ENCODE data around the gene TGFA. TPM values are rescaled to one million over a fixed set of nuclear protein-coding genes. Genes with fewer than 3 reads are reported as not detected.
A peak's percentile ranks its signal among the peaks of the same experiment; 100 is the strongest.

TGFA gene
- total RNA-seq, 1 donor from 2014 or later, result not detected

DNA sequence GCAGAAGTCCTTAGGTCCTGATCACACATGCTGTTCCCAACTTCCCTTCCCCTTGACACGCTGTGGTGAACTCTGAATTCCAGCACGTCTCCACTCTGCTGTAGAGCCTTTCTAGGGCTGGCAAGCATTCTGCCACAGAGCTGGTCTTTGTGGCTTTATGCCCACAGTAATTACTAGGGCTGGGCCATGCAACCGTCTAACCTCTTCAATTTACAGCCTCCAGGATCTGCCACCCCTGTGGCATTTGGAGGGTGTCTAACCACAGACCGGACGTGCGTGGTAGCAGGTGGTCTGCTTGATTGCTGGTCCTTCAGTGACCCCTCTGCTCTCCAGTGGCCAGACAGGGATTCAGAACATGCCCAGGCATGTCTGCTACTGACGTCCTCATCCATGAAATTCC is 43.1 kb upstream of the TGFA start:
- no peaks in the 10 kb centered on the region for H3K79me2 ChIP-seq (ENCODE audit: low read depth)
- Mint-ChIP-seq H3K36me3 (no peaks in the 10 kb centered on the region), H3K4me3 (no peak overlapping the region), H3K27me3 (ENCODE audit: insufficient read depth, low read depth) (peaks cover 2% of the 10 kb centered on the region), H3K4me1 (no peaks in the 10 kb centered on the region), H3K27ac (no peak overlapping the region), H3K9me3 (peaks cover 2% of the 10 kb centered on the region)
- no peaks in the 10 kb centered on the region for H3K36me3 ChIP-seq
- H3K4me1 ChIP-seq, result no peaks in the 10 kb centered on the region
- no peak overlapping the region for H3K4me3 ChIP-seq
- no peaks in the 10 kb centered on the region for H3F3A ChIP-seq (ENCODE audit: low read depth)
- peak overlapping the region; percentile 67 for H2AFZ ChIP-seq (replicated peaks)
- no peak overlapping the region for H3K9ac ChIP-seq
- H3K27me3 ChIP-seq, result no peaks in the 10 kb centered on the region
- no peak for TF ChIP-seq EZH2 (IDR thresholded peaks at IDR 0.05)
- TF ChIP-seq EZH2phosphoT487 (IDR thresholded peaks at IDR 0.05), result no peak
- TF ChIP-seq, protein P1, sequence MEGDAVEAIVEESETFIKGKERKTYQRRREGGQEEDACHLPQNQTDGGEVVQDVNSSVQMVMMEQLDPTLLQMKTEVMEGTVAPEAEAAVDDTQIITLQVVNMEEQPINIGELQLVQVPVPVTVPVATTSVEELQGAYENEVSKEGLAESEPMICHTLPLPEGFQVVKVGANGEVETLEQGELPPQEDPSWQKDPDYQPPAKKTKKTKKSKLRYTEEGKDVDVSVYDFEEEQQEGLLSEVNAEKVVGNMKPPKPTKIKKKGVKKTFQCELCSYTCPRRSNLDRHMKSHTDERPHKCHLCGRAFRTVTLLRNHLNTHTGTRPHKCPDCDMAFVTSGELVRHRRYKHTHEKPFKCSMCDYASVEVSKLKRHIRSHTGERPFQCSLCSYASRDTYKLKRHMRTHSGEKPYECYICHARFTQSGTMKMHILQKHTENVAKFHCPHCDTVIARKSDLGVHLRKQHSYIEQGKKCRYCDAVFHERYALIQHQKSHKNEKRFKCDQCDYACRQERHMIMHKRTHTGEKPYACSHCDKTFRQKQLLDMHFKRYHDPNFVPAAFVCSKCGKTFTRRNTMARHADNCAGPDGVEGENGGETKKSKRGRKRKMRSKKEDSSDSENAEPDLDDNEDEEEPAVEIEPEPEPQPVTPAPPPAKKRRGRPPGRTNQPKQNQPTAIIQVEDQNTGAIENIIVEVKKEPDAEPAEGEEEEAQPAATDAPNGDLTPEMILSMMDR (IDR thresholded peaks at IDR 0.05), result no peak
- H3K27ac ChIP-seq, result no peak overlapping the region
- H4K20me1 ChIP-seq (ENCODE audit: low read depth), result no peaks in the 10 kb centered on the region
- H3K9me3 ChIP-seq (ENCODE audit: low read depth), result peaks cover 7% of the 10 kb centered on the region
- no peak for DNase-seq (ENCODE audit: low spot score)
- no peak overlapping the region for H3K4me2 ChIP-seq

DNA sequence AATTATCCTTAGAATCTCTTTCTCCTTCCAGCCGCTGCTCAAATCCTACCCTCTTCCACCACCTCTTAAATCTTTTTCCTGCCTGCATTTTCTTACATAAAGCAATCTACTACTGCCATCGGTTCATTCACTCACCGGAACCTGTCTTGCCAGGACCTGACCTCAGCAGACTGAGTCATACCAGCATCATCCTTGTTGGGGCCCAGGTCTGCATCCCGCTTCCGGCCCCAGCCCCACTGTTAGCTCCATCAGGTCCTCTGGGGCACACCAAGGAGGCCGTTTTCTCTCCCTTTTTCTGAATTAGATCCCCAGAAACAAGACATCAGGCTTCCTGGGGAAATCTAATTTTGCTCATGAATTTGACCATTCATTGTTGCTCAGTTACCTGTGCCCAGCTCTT is 42.7 kb upstream of the TGFA start:
- no peaks in the 10 kb centered on the region for H3K4me1 Mint-ChIP-seq
- Histone ChIP-seq H3K27ac (no peak overlapping the region), H3K4me2 (no peak overlapping the region), H4K20me1 (ENCODE audit: low read depth) (no peaks in the 10 kb centered on the region), H3K79me2 (ENCODE audit: low read depth) (no peaks in the 10 kb centered on the region), H3K36me3 (no peaks in the 10 kb centered on the region), H2AFZ (replicated peaks) (peak overlapping the region; percentile 67), H3K9ac (no peak overlapping the region), H3F3A (ENCODE audit: low read depth) (no peaks in the 10 kb centered on the region), H3K27me3 (no peaks in the 10 kb centered on the region), H3K4me1 (no peaks in the 10 kb centered on the region), H3K4me3 (no peak overlapping the region), H3K9me3 (ENCODE audit: low read depth) (peaks cover 7% of the 10 kb centered on the region)
- no peaks in the 10 kb centered on the region for H3K36me3 Mint-ChIP-seq
- TF ChIP-seq EZH2phosphoT487 (IDR thresholded peaks at IDR 0.05), result no peak
- TF ChIP-seq, protein P1 (IDR thresholded peaks at IDR 0.05), result no peak
- TF ChIP-seq EZH2 (IDR thresholded peaks at IDR 0.05), result no peak
- no peak overlapping the region for H3K27ac Mint-ChIP-seq
- peaks cover under 1% of the 10 kb centered on the region for H3K27me3 Mint-ChIP-seq (ENCODE audit: insufficient read depth, low read depth)
- H3K4me3 Mint-ChIP-seq, result no peak overlapping the region
- no peak for DNase-seq (ENCODE audit: low spot score)
- peaks cover 2% of the 10 kb centered on the region for H3K9me3 Mint-ChIP-seq

DNA sequence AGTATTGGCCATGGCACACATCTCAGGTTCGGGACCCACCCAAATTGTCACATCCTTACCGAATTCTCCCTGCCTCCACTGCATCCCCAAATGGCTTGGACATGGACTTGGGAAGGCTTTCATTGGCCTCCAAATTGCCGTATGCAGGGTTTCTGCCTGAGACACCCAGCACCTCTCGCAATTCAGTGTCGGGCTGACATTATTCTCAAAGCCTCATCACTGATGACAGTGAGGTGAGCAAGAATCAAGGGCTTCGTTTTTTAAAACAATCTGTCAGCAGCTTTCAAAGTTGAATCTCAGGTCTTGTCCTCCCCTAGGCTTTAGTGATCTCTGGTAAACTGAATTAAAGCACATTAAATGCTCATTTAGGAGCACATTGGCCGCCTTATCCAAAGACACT is 29.5 kb upstream of the TGFA start:
- H3K9me3 Mint-ChIP-seq, result no peaks in the 10 kb centered on the region
- Histone ChIP-seq H3K4me2 (no peak overlapping the region), H3K4me3 (no peak overlapping the region), H3K4me1 (no peaks in the 10 kb centered on the region), H3K9me3 (ENCODE audit: low read depth) (no peaks in the 10 kb centered on the region), H4K20me1 (ENCODE audit: low read depth) (no peaks in the 10 kb centered on the region), H2AFZ (replicated peaks) (no peak overlapping the region), H3K27me3 (no peaks in the 10 kb centered on the region), H3K79me2 (ENCODE audit: low read depth) (no peaks in the 10 kb centered on the region), H3F3A (ENCODE audit: low read depth) (peaks cover 10% of the 10 kb centered on the region), H3K9ac (no peak overlapping the region), H3K27ac (no peak overlapping the region), H3K36me3 (no peaks in the 10 kb centered on the region)
- TF ChIP-seq, protein P1 (IDR thresholded peaks at IDR 0.05), result no peak
- no peak for TF ChIP-seq EZH2 (IDR thresholded peaks at IDR 0.05)
- no peak for TF ChIP-seq EZH2phosphoT487 (IDR thresholded peaks at IDR 0.05)
- H3K4me3 Mint-ChIP-seq, result no peak overlapping the region
- no peaks in the 10 kb centered on the region for H3K36me3 Mint-ChIP-seq
- no peaks in the 10 kb centered on the region for H3K4me1 Mint-ChIP-seq
- no peak for DNase-seq (ENCODE audit: low spot score)
- peaks cover 3% of the 10 kb centered on the region for H3K27me3 Mint-ChIP-seq (ENCODE audit: insufficient read depth, low read depth)
- H3K27ac Mint-ChIP-seq, result no peak overlapping the region
